Mammary epithelial cell (primary cell): ENCODE data around the gene PLD2.

ENCODE experiments used
- EZH2 ChIP-seq: IDR thresholded peaks from 2 replicates; pipeline ENCODE4 v1.6.1; 2012; ENCODE audit warnings: low read length, inconsistent platforms, borderline replicate concordance
- TF ChIP-seq, protein P1 (sequence below), 2 donors: IDR thresholded peaks in 1 of 2; conservative IDR thresholded peaks in 1 of 2; 2 replicates each; pipeline ENCODE4 v1.5.1; 2011 to 2012; ENCODE audit warnings: inconsistent platforms in 2 of 2, low read length in 2 of 2, mild to moderate bottlenecking in 2 of 2, control low read depth in 1 of 2, low read depth in 1 of 2; ENCODE audit not compliant: insufficient read depth in 1 of 2; ENCODE audit errors: extremely low read depth in 1 of 2

DNA sequence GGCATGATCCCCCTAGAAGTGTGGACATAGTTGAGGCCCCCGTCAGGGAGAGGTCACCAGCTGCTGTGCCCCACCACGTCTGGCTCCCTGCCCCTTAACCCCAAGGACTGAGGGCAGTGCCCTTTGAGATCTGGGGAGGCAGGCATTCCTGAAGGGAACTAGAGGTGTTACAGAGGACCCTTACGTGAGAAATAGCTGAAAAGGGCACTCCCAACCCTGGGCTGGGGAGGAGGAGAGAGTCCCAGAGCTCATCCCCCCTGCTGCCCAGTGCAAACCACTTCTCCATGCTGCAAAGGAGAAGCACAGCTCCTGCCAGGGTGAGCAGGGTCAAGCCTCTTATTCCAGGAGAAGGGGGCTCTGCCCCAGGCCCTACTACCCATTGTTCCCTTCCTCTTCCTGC, 15.9 kb downstream of the PLD2 start:
- TF ChIP-seq EZH2: no peak
- TF ChIP-seq, protein P1, sequence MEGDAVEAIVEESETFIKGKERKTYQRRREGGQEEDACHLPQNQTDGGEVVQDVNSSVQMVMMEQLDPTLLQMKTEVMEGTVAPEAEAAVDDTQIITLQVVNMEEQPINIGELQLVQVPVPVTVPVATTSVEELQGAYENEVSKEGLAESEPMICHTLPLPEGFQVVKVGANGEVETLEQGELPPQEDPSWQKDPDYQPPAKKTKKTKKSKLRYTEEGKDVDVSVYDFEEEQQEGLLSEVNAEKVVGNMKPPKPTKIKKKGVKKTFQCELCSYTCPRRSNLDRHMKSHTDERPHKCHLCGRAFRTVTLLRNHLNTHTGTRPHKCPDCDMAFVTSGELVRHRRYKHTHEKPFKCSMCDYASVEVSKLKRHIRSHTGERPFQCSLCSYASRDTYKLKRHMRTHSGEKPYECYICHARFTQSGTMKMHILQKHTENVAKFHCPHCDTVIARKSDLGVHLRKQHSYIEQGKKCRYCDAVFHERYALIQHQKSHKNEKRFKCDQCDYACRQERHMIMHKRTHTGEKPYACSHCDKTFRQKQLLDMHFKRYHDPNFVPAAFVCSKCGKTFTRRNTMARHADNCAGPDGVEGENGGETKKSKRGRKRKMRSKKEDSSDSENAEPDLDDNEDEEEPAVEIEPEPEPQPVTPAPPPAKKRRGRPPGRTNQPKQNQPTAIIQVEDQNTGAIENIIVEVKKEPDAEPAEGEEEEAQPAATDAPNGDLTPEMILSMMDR (conservative IDR thresholded peaks at IDR 0.05 in 1 of 2, IDR thresholded peaks at IDR 0.05 in 1 of 2; ENCODE audit: extremely low read depth in 1 of 2, insufficient read depth in 1 of 2, low read depth in 1 of 2, low read length in 2 of 2): no peak
